HepG2 (cell line): ENCODE results near the gene PGA5. TPM values are rescaled to one million over a fixed set of nuclear protein-coding genes. Genes with fewer than 3 reads are reported as not detected.

Source experiments
- ATAC-seq: fragments of 200-7000 bp; cut with Tn5 transposase; 3 replicates; pipeline ENCODE4 v1.9.1; 2020; ENCODE audit warnings: mild to moderate bottlenecking, moderate library complexity
- BruUV-seq: library from RNA; stranded (reverse); fragments of 400-500 nt; replicated peaks from 2 replicates; lab custom pipeline; 2021; lab: Mats Ljungman, UMichigan
- CTCF ChIA-PET: fragments of 300-600 bp; formaldehyde crosslinking; extraction: SDS; loops from one replicate; lab custom pipeline; 2021; ENCODE audit warnings: low total read pairs, inconsistent platforms, low intra/inter-chr PET ratio; lab: Yijun Ruan, JAX
- POLR2A ChIA-PET: fragments of 350-600 bp; sonication (Branson Sonifier 250); formaldehyde crosslinking; loops from one replicate; lab custom pipeline; 2020; ENCODE audit warnings: antibody characterized with exemption, inconsistent platforms; lab: Yijun Ruan, JAX
- DNase-seq: peaks from one replicate; pipeline ENCODE4 v3.0.0-alpha.2; 2015; ENCODE audit warnings: low spot score
- FAIRE-seq: peaks from 3 replicates; lab custom pipeline; 2011; peaks lifted over from hg19 to GRCh38; lab: Jason Lieb, UNC
- H2AFZ ChIP-seq: one replicate; pipeline ENCODE4 v1.6.1; 2011; ENCODE audit warnings: low read length, inconsistent platforms
- H3K27ac ChIP-seq: fragments of 300-600 bp; 3 replicates; pipeline ENCODE4 v1.8.0; 2011; ENCODE audit warnings: mixed run types, mild to moderate bottlenecking, mixed read lengths, low read length, inconsistent platforms; ENCODE audit not compliant: insufficient read depth; ENCODE audit errors: extremely low read length
- H3K27me3 ChIP-seq, 2 experiments: fragments of 200-600 bp in 1 of 2; 2 replicates in 1 of 2; 3 replicates in 1 of 2; pipeline versions ENCODE4 v1.6.0 to v1.8.0; 2011; ENCODE audit warnings: low read length in 2 of 2, mild to moderate bottlenecking in 2 of 2, moderate library complexity in 2 of 2, inconsistent platforms in 1 of 2; ENCODE audit not compliant: insufficient read depth in 2 of 2, control insufficient read depth in 1 of 2
- H3K36me3 ChIP-seq, 2 experiments: fragments of 200-600 bp in 1 of 2; replicated peaks in 1 of 2; 2 replicates in 1 of 2; 3 replicates in 1 of 2; pipeline versions ENCODE4 v1.5.1 to v1.8.0; 2011; ENCODE audit warnings: low read length in 2 of 2, inconsistent platforms in 1 of 2; ENCODE audit not compliant: insufficient read depth in 2 of 2, control insufficient read depth in 1 of 2
- H3K4me1 ChIP-seq: 2 replicates; pipeline ENCODE4 v1.5.1; 2012; ENCODE audit warnings: low read length, inconsistent platforms; ENCODE audit not compliant: insufficient read depth
- H3K4me2 ChIP-seq: 2 replicates; pipeline ENCODE4 v1.6.0; 2011; ENCODE audit warnings: low read depth, low read length, inconsistent platforms
- H3K4me3 ChIP-seq, 3 experiments: fragments of 200-600 bp in 1 of 3; sonication (generic), shearing (Covaris generic) in 1 of 3; replicated peaks in 1 of 3; 2 replicates each; pipeline ENCODE4 v1.5.1; 2011 to 2016; ENCODE audit warnings: low read length in 3 of 3, inconsistent platforms in 2 of 3, low read depth in 2 of 3, mild to moderate bottlenecking in 2 of 3, control low read depth in 1 of 3, mixed read lengths in 1 of 3; ENCODE audit not compliant: insufficient read depth in 1 of 3
- H3K79me2 ChIP-seq: one replicate; pipeline ENCODE4 v1.6.1; 2011; ENCODE audit warnings: low read length, inconsistent platforms; ENCODE audit not compliant: insufficient read depth
- H3K9ac ChIP-seq: 2 replicates; pipeline ENCODE4 v1.6.0; 2011; ENCODE audit warnings: mild to moderate bottlenecking, low read depth, low read length, inconsistent platforms; ENCODE audit not compliant: insufficient read depth
- H3K9me3 ChIP-seq: 2 replicates; pipeline ENCODE4 v1.5.1; 2012; ENCODE audit warnings: mild to moderate bottlenecking, low read length
- H4K20me1 ChIP-seq: 2 replicates; pipeline ENCODE4 v1.6.0; 2011; ENCODE audit warnings: inconsistent platforms, mild to moderate bottlenecking, low read length, moderate library complexity; ENCODE audit not compliant: insufficient read depth
- ASH2L ChIP-seq: fragments of 300-600, 200-600 bp; sonication (generic); IDR thresholded peaks from 2 replicates; pipeline ENCODE4 v1.7.0; 2017; ENCODE audit warnings: low read depth, mild to moderate bottlenecking, moderate library complexity, mixed read lengths, low read length; ENCODE audit not compliant: insufficient read length
- ISX ChIP-seq: sonication (generic); formaldehyde crosslinking; conservative IDR thresholded peaks from 2 replicates; pipeline ENCODE4 v1.5.0; 2020; ENCODE audit warnings: missing genetic modification reagents
- MTA1 ChIP-seq: sonication (generic); formaldehyde crosslinking; IDR thresholded peaks from 2 replicates; pipeline ENCODE4 v1.4.0; 2020; ENCODE audit warnings: missing genetic modification reagents, mild to moderate bottlenecking, borderline replicate concordance
- SMAD3 ChIP-seq: sonication (generic); formaldehyde crosslinking; IDR thresholded peaks from 2 replicates; pipeline ENCODE4 v1.4.0; 2020; ENCODE audit warnings: missing genetic modification reagents
- ZBTB42 ChIP-seq: sonication (generic); formaldehyde crosslinking; IDR thresholded peaks from 2 replicates; pipeline ENCODE4 v1.5.0; 2020; ENCODE audit warnings: mild to moderate bottlenecking, missing genetic modification reagents
- ZMAT3 ChIP-seq: sonication (generic); formaldehyde crosslinking; conservative IDR thresholded peaks from 2 replicates; pipeline ENCODE4 v1.7.0; 2021; ENCODE audit warnings: missing genetic modification reagents
- WGBS: methylation state at CpG from one replicate; pipeline ENCODE4 v1.1.6; 2017; ENCODE audit warnings: low lambda C conversion rate; 5-methylcytosine and 5-hydroxymethylcytosine counted together
- in situ Hi-C: cut with HindIII; loops from 2 replicates; pipeline ENCODE4 v1.10.0; 2017; ENCODE audit warnings: low pct_unique_long_range_greater_than_20kb; ENCODE audit not compliant: extremely low pct_ligation_motif_present
- intact Hi-C: fragments of 100-400 bp; cut with micrococcal nuclease; formaldehyde crosslinking; loops from one replicate; pipeline ENCODE4 v1.10.0; 2022; ENCODE audit not compliant: unreplicated experiment
- polyA plus RNA-seq, 8 experiments: library from polyadenylated mRNA; depleted of rRNA in 3 of 8; stranded (reverse) in 7 of 8; unstranded in 1 of 8; fragments of >200 nt; fragmentation: Illumina TruSeq in 4 of 8; extraction: Trizol in 4 of 8; gene quantifications; 2 replicates each; pipeline versions ENCODE4 v1.2.1 to v1.2.3, GENCODE V29; 2011 to 2016; ENCODE audit warnings: low read depth in 4 of 8, missing spikeins in 1 of 8, mixed read lengths in 1 of 8; ENCODE audit not compliant: insufficient read depth in 1 of 8
- total RNA-seq, 5 experiments: library from RNA; depleted of rRNA; stranded (reverse); fragments of >200 nt; fragmentation: Illumina TruSeq; extraction: Trizol; gene quantifications; 2 replicates each; pipeline ENCODE4 v1.2.3, GENCODE V29; 2016; ENCODE audit warnings: low read depth in 1 of 5
- TF ChIP-seq, protein P1 (sequence below): sonication (generic); formaldehyde crosslinking; conservative IDR thresholded peaks from 2 replicates; pipeline ENCODE4 v1.8.0; 2022; ENCODE audit warnings: mild to moderate bottlenecking, moderate library complexity, missing genetic modification reagents
- TF ChIP-seq, protein P2 (sequence below): sonication (generic); formaldehyde crosslinking; IDR thresholded peaks from 2 replicates; pipeline ENCODE4 v1.9.0; 2021; ENCODE audit warnings: mild to moderate bottlenecking, missing genetic modification reagents

Gene PGA5
- total and polyA plus RNA-seq, 2 of the 13 experiments (the other 11 are each of a cell fraction or from before 2014, with no cell fraction given) = not detected

DNA sequence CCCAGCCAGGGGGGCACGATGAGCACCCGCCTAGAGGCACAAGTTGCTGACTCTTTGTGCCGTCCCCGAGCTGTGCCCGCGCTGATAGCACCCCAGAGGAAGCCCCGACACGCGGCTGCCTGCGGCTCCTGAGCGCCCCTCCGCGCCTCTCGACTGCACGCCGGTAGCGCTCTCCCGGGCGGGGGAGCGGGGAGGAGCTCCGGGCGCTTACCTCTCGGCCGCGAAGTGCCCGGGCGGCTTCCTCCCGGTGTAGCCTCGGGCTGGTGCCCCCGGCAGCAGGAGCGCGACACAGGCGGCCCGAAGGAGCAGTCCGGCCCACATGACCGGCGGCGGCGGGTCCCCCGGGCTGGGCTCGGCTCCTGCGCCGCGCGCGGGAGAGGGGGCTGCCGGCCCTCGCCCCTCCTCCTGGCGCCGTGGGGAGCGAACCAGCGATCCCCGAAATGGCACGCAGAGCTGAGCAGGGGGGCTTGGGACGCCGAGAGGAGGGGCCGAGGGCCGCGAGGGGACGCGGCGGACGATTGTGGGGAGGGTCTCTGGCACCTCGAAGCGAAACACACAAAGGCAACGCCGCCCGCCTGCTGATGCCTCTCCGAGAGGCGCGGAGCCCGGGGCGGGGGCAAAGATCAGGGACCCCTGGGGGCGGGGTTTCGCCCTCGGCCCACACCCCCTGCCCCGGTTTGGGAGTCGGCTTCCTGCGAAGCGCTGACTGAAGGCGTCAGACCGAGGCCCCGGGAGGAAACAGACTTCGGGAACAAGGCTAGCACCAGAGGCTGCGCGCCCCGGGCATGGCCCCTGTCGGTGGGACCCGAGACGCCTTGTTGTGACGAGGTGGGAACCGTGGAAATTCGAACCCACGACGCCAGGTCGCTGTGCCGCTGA, 54.0 kb downstream of the PGA5 start, which contains the start of gene VWCE:
Gene VWCE, minus strand, starts transcription at position 600 of the 879 bp plus-strand sequence. Its CDS starts 279 bp downstream, at position 321.
- peak within 1 kb of the TSS; percentile 93 for H3K4me2 ChIP-seq
- ChIA-PET CTCF (no interaction called here), POLR2A (interaction anchor here (0.6 to 2.7 kb wide), 15 partner anchors 9 to 135 kb away, joined by 3 to 23 read pairs (median 3); partner anchors contain the start of genes CPSF7, CYB561A3, SDHAF2 and TMEM138)
- no peak within 1 kb of the TSS for H2AFZ ChIP-seq
- peaks cover 20% of the 10 kb centered on the region for H4K20me1 ChIP-seq
- in situ Hi-C loops (no loop called here), intact Hi-C loops (loop anchor here (5.0 kb wide), 1 partner anchor 92 kb away; no protein-coding TSS in a partner anchor)
- H3K9ac ChIP-seq = peak within 1 kb of the TSS; percentile 91
- 0% methylated on average over 8 of the region's 97 CpGs for WGBS
- H3K4me3 ChIP-seq = peak within 1 kb of the TSS; percentile 67 to 88 (median 83)
- H3K4me1 ChIP-seq = peaks cover 74% of the 10 kb centered on the region
- peak within 1 kb of the TSS; percentile 94 for H3K27ac ChIP-seq
- DNase-seq (peak; percentile 76), FAIRE-seq (no peak), ATAC-seq (peak; percentile 73)
- H3K36me3 ChIP-seq = peaks cover 14 to 39% of the 10 kb centered on the region in 2 experiments; a peak in 4 of 5 replicates
- no peaks in the 10 kb centered on the region; a peak in 1 of 5 replicates for H3K27me3 ChIP-seq
- TSS peak; percentile 32 for BruUV-seq
- H3K79me2 ChIP-seq = peaks cover 45% of the 10 kb centered on the region
- no peaks in the 10 kb centered on the region for H3K9me3 ChIP-seq
- peak; percentile 64; the same call in 1 of the 2 replicates for TF ChIP-seq SMAD3 (CRISPR knock-in tag)
- peak; percentile 62; the same call in 1 of the 2 replicates for TF ChIP-seq ZBTB42
- TF ChIP-seq ISX (CRISPR knock-in tag) = 0 out of 2 replicates have a peak, but pooled peaks have one; percentile 82
- peak; percentile 56 for TF ChIP-seq ASH2L
- TF ChIP-seq, protein P1, sequence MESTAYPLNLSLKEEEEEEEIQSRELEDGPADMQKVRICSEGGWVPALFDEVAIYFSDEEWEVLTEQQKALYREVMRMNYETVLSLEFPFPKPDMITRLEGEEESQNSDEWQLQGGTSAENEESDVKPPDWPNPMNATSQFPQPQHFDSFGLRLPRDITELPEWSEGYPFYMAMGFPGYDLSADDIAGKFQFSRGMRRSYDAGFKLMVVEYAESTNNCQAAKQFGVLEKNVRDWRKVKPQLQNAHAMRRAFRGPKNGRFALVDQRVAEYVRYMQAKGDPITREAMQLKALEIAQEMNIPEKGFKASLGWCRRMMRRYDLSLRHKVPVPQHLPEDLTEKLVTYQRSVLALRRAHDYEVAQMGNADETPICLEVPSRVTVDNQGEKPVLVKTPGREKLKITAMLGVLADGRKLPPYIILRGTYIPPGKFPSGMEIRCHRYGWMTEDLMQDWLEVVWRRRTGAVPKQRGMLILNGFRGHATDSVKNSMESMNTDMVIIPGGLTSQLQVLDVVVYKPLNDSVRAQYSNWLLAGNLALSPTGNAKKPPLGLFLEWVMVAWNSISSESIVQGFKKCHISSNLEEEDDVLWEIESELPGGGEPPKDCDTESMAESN (CRISPR knock-in tag) = peak; percentile 54
- TF ChIP-seq, protein P2, sequence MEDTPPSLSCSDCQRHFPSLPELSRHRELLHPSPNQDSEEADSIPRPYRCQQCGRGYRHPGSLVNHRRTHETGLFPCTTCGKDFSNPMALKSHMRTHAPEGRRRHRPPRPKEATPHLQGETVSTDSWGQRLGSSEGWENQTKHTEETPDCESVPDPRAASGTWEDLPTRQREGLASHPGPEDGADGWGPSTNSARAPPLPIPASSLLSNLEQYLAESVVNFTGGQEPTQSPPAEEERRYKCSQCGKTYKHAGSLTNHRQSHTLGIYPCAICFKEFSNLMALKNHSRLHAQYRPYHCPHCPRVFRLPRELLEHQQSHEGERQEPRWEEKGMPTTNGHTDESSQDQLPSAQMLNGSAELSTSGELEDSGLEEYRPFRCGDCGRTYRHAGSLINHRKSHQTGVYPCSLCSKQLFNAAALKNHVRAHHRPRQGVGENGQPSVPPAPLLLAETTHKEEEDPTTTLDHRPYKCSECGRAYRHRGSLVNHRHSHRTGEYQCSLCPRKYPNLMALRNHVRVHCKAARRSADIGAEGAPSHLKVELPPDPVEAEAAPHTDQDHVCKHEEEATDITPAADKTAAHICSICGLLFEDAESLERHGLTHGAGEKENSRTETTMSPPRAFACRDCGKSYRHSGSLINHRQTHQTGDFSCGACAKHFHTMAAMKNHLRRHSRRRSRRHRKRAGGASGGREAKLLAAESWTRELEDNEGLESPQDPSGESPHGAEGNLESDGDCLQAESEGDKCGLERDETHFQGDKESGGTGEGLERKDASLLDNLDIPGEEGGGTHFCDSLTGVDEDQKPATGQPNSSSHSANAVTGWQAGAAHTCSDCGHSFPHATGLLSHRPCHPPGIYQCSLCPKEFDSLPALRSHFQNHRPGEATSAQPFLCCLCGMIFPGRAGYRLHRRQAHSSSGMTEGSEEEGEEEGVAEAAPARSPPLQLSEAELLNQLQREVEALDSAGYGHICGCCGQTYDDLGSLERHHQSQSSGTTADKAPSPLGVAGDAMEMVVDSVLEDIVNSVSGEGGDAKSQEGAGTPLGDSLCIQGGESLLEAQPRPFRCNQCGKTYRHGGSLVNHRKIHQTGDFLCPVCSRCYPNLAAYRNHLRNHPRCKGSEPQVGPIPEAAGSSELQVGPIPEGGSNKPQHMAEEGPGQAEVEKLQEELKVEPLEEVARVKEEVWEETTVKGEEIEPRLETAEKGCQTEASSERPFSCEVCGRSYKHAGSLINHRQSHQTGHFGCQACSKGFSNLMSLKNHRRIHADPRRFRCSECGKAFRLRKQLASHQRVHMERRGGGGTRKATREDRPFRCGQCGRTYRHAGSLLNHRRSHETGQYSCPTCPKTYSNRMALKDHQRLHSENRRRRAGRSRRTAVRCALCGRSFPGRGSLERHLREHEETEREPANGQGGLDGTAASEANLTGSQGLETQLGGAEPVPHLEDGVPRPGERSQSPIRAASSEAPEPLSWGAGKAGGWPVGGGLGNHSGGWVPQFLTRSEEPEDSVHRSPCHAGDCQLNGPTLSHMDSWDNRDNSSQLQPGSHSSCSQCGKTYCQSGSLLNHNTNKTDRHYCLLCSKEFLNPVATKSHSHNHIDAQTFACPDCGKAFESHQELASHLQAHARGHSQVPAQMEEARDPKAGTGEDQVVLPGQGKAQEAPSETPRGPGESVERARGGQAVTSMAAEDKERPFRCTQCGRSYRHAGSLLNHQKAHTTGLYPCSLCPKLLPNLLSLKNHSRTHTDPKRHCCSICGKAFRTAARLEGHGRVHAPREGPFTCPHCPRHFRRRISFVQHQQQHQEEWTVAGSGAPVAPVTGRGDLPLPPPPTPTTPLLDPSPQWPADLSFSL (CRISPR knock-in tag) = no peak
- no peak; the same call in 1 of the 2 replicates for TF ChIP-seq MTA1
- TF ChIP-seq ZMAT3 (CRISPR knock-in tag) = peak; percentile 74
